DMS 273 (cell line): ENCODE data around the gene CAND1.

Source experiments
- DNase-seq: peaks from one replicate; lab custom pipeline; 2025; ENCODE audit not compliant: unreplicated experiment; lab: John Stamatoyannopoulos, UW

The CAND1 gene

DNA sequence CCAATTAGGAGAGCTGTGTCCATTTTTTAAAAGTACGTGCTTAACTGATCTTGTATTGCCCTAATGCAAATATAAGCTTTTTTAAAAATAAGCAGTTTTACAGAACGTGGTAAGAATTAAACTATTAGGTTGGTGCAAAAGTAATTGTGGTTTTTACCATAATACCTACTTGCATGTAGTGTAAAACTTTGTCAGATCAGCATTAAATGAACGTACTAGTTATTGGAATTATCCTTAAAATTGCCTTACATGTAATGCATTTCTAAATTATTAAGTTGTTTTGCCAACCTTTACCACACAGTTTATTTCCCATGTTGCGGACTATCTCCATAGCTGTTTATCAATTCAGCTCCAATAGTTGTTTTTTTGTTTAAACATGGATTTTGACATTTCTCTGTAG is 10.9 kb downstream of the CAND1 start:
- DNase-seq, result no peak

DNA sequence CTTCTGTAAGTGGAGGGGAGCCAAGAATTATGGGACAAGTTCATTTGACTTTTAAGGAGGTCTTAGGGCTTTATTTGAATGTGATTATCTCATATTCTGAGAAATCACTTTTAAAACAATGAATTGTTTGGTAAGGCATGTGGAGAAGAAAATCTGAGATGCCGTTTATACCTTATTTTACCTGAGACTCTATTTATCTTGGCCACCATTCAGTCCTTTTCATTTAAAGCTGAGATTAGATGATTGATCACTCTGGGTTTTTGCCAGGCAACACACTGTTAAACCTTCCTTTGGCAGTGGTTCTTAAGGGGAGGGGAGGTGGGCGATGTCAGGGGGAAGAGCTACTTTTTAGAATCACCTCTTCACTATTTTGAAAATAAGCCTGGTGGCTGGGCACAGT is 11.4 kb downstream of the CAND1 start:
- DNase-seq, result no peak

- no peak for DNase-seq
These were observed 15.4 kb downstream of the CAND1 start for GRCh38 chr12:67284561-67284960.

DNA sequence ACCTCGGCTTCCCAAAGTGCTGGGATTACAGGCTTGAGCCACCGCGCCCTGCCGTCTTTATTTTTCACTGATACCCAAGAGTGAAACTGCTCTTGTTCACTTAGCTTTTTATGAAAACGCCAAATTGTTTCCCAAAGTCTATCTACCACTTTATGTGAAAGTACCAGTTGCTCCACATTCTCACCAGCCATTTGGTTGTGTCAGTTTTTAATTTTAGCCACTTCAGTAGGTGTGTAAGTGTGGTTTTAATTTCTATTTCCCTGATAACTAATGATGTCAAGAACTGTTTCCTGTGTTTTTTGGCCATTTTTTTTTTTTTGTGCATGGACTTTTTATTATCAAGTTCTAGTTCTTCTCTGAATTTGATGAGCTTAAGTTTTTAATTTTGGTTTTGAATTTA is 17.1 kb downstream of the CAND1 start:
- DNase-seq, result no peak

DNA sequence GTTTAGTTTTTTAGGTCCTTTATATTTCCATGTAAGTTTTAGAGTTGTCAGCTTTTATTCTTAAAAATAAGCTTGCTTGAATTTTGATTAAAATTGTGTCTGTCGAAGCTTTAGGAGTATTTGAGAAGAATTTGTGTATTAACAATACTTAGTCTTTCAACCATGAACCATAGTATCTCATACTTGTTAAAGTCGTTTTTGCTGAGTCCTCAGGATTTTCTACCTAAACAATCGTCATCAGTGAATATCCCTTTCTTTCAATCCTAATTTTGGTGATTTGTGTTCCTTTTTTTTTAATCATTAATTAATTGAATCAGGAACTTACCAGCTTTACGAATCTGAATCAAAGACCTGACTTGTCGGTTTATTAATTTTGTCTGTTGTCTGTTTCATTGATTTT is 18.2 kb downstream of the CAND1 start:
- no peak for DNase-seq

- DNase-seq, result no peak
These were observed 19.4 kb downstream of the CAND1 start for GRCh38 chr12:67288561-67288960.

DNA sequence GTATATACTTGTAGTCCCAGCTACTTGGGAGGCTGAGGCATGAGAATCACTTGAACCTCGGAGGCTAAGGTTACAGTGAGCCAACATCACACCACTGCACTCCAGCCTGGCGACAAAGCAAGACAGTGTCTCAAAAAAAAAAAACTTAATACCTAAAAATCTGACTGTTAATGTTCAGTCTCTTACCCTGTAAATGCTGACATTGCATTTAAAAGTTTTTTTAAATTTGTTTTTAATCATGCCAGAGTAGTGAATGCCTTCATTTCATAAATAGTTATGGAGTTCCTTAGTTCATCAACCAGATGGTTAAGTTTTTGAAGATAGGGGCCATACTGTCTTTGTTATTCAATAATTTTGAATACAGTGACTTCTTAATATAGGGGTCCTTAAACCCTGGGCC is 21.2 kb downstream of the CAND1 start:
- DNase-seq, result no peak

DNA sequence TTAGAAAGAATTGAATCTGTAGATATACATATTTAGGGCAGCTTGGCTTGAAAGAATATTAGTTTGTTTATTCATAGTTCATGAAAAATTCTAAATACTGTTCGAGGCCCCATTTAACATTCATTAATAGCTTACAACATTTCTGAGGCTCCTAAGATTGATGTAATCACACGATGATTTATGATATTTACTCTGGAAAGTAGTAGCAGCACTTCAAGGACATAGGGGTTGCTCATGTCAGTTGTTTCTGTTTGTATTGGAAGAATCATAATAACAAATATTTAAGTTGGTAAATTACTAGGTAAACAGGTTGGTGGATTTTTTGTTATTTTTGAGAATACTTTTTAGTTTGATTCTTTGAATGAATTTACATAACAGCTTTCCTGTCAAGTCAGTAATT is 30.4 kb downstream of the CAND1 start:
- no peak for DNase-seq

DNA sequence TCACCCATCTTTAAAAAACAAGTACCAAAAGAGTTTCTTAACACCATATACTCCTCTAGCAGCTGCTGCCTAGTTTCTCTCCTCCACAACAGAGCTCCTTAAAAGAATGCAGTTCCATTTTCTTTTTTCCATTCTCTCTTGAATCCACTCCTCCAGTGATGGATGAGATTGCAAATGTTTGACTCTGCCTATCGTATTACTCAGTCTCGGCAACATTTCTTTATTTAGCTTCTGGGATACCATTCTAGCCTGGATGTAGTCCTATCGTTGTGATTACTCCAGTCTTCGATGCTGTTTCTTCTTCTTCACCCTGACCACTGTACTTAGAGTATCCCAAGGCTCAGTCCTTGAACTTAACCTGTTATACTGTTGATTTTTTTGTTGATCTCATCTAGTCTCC is 30.8 kb downstream of the CAND1 start:
- DNase-seq, result no peak

GRCh38 chr12:67302162-67302561 is 33.0 kb downstream of the CAND1 start:
- no peak for DNase-seq

GRCh38 chr12:67305544-67305943 is 36.4 kb downstream of the CAND1 start:
- no peak for DNase-seq

GRCh38 chr12:67306712-67307111 is 37.6 kb downstream of the CAND1 start:
- DNase-seq, result no peak

GRCh38 chr12:67315661-67316060 is 46.5 kb downstream of the CAND1 start:
- no peak for DNase-seq

GRCh38 chr12:67318786-67319185 is 49.6 kb downstream of the CAND1 start:
- DNase-seq, result no peak

- DNase-seq, result no peak
These were observed 50.8 kb downstream of the CAND1 start for GRCh38 chr12:67319936-67320335.

- no peak for DNase-seq
These were observed 51.6 kb downstream of the CAND1 start for GRCh38 chr12:67320614-67321295.

- no peak for DNase-seq
These were observed 53.4 kb downstream of the CAND1 start for GRCh38 chr12:67322580-67322979.

DNA sequence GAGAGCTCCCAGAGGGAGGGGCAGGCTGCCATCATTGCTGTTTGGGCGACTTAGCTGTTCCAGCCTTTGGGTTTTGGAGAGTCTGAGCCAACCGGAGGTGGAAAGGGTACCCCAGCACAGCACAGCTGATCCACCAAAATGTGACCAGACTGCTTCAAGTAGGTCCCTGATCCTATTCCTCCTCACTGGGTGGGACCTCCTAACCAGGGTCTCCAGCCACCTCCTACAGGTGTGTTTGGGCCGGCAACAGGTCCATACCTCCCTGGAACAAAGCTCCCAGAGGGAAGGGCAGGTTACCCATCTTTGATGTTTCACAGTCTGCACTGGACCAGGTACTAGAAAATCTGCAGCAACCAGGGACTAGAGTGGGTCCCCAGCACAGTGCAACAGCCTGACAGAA is 53.8 kb downstream of the CAND1 start:
- peak; percentile 15 for DNase-seq

DNA sequence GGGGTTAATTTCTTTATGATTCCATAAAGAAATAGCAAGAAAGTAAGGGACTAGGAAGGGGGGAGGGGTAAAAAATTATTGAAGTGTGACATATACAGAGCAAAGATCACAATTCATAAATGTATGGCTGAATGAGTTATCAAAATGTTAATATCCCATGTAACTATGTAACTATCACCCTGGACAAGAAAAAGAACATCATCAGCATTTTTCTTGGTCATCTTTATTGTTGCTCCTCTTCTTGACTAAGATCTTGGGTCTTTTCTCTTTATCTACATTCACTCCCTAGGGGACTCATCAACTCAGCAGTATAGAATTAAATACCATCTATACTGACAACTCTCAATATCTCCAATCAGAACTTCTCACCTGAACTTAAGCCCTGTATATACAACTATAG is 57.5 kb downstream of the CAND1 start:
- DNase-seq, result no peak

DNA sequence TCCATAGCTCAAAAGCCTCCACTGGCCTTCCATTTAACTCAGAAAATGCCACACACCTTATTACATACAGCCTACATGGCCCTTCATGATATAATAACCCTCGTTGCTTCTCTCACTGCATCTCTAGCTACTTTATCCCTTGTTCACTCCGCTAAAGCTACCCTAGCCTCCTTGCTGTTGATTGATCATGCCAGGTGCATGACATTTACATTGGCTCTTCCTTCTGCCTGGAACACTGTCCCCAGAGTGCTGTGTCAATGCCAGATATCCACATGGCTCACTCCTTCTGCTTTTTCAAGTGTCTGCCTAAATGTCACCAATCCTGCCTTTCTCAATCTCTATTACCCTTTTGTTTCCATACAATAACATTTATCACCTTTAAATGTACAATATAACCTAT is 58.3 kb downstream of the CAND1 start:
- DNase-seq, result no peak

- DNase-seq, result no peak
These were observed 62.0 kb downstream of the CAND1 start for GRCh38 chr12:67331123-67331522.

- no peak for DNase-seq
These were observed 62.7 kb downstream of the CAND1 start for GRCh38 chr12:67331828-67332227.

- no peak for DNase-seq
These were observed 64.5 kb downstream of the CAND1 start for GRCh38 chr12:67333649-67334048.

- DNase-seq, result no peak
These were observed 69.3 kb downstream of the CAND1 start for GRCh38 chr12:67338426-67338825.
